Measurements from ENCODE around the gene CHMP2A.

CHMP2A gene

GRCh38 chr19:58552655-58553054 is 2.2 kb downstream of the CHMP2A start:
- TF ChIP-seq EZH2phosphoT487 (conservative IDR thresholded peaks at IDR 0.05; ENCODE audit: low read length): no peak
- TF ChIP-seq, protein P1, sequence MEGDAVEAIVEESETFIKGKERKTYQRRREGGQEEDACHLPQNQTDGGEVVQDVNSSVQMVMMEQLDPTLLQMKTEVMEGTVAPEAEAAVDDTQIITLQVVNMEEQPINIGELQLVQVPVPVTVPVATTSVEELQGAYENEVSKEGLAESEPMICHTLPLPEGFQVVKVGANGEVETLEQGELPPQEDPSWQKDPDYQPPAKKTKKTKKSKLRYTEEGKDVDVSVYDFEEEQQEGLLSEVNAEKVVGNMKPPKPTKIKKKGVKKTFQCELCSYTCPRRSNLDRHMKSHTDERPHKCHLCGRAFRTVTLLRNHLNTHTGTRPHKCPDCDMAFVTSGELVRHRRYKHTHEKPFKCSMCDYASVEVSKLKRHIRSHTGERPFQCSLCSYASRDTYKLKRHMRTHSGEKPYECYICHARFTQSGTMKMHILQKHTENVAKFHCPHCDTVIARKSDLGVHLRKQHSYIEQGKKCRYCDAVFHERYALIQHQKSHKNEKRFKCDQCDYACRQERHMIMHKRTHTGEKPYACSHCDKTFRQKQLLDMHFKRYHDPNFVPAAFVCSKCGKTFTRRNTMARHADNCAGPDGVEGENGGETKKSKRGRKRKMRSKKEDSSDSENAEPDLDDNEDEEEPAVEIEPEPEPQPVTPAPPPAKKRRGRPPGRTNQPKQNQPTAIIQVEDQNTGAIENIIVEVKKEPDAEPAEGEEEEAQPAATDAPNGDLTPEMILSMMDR (IDR thresholded peaks at IDR 0.05; ENCODE audit: insufficient read depth, low read length, poor library complexity, severe bottlenecking): no peak
- H3K9me2 ChIP-seq (replicated peaks; ENCODE audit: insufficient read depth, low read length): no peaks in the 10 kb centered on the region
- no peak overlapping the region for H3K9ac ChIP-seq (ENCODE audit: low read length)
- H3K4me2 ChIP-seq (ENCODE audit: low read depth, low read length, poor library complexity, severe bottlenecking): no peak overlapping the region
- H3F3A ChIP-seq (ENCODE audit: insufficient read depth): peaks cover 50% of the 10 kb centered on the region
- H3K27ac ChIP-seq (ENCODE audit: low read depth, low read length): 0 out of 2 replicates have a peak overlapping the region, but pooled peaks have one; percentile 22
- H3K79me2 ChIP-seq (ENCODE audit: insufficient read depth, low read length): peaks cover 34% of the 10 kb centered on the region
- H3K9me3 ChIP-seq (ENCODE audit: insufficient read depth, low read length): no peaks in the 10 kb centered on the region
- H4K20me1 ChIP-seq (ENCODE audit: low read depth, low read length): no peaks in the 10 kb centered on the region; the same call in 1 of the 2 replicates
- no peak overlapping the region for H3K4me3 ChIP-seq (ENCODE audit: insufficient read depth, low read length, poor library complexity, severe bottlenecking)
- no peak overlapping the region for H2AFZ ChIP-seq (ENCODE audit: low read depth, low read length, severe bottlenecking)
- H3K36me3 ChIP-seq (ENCODE audit: low read length): peaks cover 4% of the 10 kb centered on the region
- no peaks in the 10 kb centered on the region for H3K27me3 ChIP-seq (ENCODE audit: low read length)

GRCh38 chr19:58551577-58552471 is 3.1 kb downstream of the CHMP2A start:
- H4K20me1 ChIP-seq (ENCODE audit: low read depth, low read length): peaks cover 3% of the 10 kb centered on the region; the same call in 1 of the 2 replicates
- peaks cover 33% of the 10 kb centered on the region for H3K79me2 ChIP-seq (ENCODE audit: insufficient read depth, low read length)
- H3K4me3 ChIP-seq (ENCODE audit: insufficient read depth, low read length, poor library complexity, severe bottlenecking): no peak overlapping the region
- H3K9ac ChIP-seq (ENCODE audit: low read length): no peak overlapping the region
- H3K9me3 ChIP-seq (ENCODE audit: insufficient read depth, low read length): no peaks in the 10 kb centered on the region
- no peaks in the 10 kb centered on the region for H3K9me2 ChIP-seq (replicated peaks; ENCODE audit: insufficient read depth, low read length)
- no peaks in the 10 kb centered on the region for H3K27me3 ChIP-seq (ENCODE audit: low read length)
- peaks cover 50% of the 10 kb centered on the region for H3F3A ChIP-seq (ENCODE audit: insufficient read depth)
- peaks cover 9% of the 10 kb centered on the region for H3K36me3 ChIP-seq (ENCODE audit: low read length)
- H3K27ac ChIP-seq (ENCODE audit: low read depth, low read length): no peak overlapping the region
- no peak overlapping the region for H3K4me2 ChIP-seq (ENCODE audit: low read depth, low read length, poor library complexity, severe bottlenecking)
- H2AFZ ChIP-seq (ENCODE audit: low read depth, low read length, severe bottlenecking): no peak overlapping the region
- TF ChIP-seq, protein P1 (IDR thresholded peaks at IDR 0.05; ENCODE audit: insufficient read depth, low read length, poor library complexity, severe bottlenecking): no peak
- TF ChIP-seq EZH2phosphoT487 (conservative IDR thresholded peaks at IDR 0.05; ENCODE audit: low read length): no peak

DNA sequence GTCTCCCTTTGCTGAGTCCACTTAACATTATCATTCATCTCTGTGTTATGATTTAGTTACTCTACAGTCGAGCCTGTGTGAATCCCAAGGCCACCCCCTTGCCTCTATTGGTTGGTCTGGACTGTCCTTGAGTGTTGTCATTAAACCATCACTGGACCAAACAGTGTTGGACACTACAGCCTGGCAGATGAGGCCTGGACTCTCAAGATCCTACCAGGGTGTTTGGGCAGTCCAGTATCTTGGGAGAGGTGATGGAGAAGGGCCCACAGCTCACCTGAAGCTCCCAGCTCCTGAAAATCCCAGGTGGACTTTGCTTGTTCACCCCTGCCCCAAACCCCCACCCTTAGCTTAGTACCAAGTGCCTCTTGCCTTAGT is 3.8 kb downstream of the CHMP2A start:
- H3K9me3 ChIP-seq (ENCODE audit: insufficient read depth, low read length): no peaks in the 10 kb centered on the region
- no peak overlapping the region for H2AFZ ChIP-seq (ENCODE audit: low read depth, low read length, severe bottlenecking)
- peaks cover 10% of the 10 kb centered on the region for H4K20me1 ChIP-seq (ENCODE audit: low read depth, low read length)
- no peaks in the 10 kb centered on the region for H3K9me2 ChIP-seq (replicated peaks; ENCODE audit: insufficient read depth, low read length)
- no peak overlapping the region for H3K4me2 ChIP-seq (ENCODE audit: low read depth, low read length, poor library complexity, severe bottlenecking)
- H3K9ac ChIP-seq (ENCODE audit: low read length): no peak overlapping the region
- H3K27me3 ChIP-seq (ENCODE audit: low read length): no peaks in the 10 kb centered on the region
- H3K4me3 ChIP-seq (ENCODE audit: insufficient read depth, low read length, poor library complexity, severe bottlenecking): no peak overlapping the region
- peaks cover 33% of the 10 kb centered on the region for H3K79me2 ChIP-seq (ENCODE audit: insufficient read depth, low read length)
- no peak overlapping the region for H3K27ac ChIP-seq (ENCODE audit: low read depth, low read length)
- H3F3A ChIP-seq (ENCODE audit: insufficient read depth): peaks cover 48% of the 10 kb centered on the region
- TF ChIP-seq EZH2phosphoT487 (conservative IDR thresholded peaks at IDR 0.05; ENCODE audit: low read length): no peak
- TF ChIP-seq, protein P1 (IDR thresholded peaks at IDR 0.05; ENCODE audit: insufficient read depth, low read length, poor library complexity, severe bottlenecking): no peak
- peaks cover 9% of the 10 kb centered on the region for H3K36me3 ChIP-seq (ENCODE audit: low read length)

Data from SU-DHL-6 (cell line).